GM18867 (cell line): ENCODE measurements around the gene DNLZ.

ENCODE experiments used
- ATAC-seq: cut with Tn5 transposase; IDR thresholded peaks from one replicate; pipeline ENCODE4 v1.9.1; 2021; ENCODE audit warnings: mild to moderate bottlenecking, moderate library complexity; ENCODE audit not compliant: unreplicated experiment

Gene DNLZ

DNA sequence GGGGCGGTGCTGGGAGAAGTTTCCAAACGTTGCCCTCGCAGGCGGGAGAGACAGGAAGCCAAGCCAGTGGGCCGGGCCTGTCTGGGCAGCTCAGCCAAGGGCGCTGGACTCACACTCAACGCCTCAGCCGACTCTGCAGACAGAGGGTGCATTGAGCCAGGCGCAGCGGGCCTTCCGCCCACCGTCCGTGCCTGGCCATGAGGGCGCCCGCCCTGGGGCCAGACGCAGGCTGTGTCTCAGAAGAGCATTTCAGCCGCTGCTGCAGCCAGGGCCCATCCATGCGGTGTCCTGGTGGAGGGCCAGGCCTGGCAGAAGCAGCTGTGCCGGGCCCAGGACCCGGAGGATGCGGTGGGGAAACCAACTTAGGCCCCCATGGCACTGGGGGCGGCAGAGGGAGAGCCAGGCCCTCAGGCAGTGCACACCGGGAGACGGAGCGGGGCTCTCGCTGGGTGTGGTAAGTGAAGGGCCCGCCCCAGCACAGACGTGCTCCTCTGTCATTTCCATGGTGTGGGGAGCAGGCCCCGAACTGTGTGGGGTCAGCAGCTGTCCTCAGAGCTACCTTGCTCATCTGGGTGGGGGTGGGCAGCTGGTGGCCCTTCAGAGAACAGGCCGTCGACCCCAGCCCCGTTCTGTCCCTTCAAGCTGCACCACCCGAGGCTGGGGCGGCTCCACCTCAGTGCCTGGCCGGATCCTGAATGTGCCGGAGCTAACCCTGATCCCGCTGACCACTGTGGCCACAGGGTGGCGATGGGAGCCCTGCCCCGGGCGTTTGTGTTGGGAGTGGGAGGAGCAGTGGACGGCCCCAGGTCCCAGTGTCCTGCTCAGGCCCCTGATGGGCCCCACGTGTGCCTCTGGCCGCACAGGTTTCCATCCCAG is 18.0 kb downstream of the DNLZ start:
- no peak for ATAC-seq

DNA sequence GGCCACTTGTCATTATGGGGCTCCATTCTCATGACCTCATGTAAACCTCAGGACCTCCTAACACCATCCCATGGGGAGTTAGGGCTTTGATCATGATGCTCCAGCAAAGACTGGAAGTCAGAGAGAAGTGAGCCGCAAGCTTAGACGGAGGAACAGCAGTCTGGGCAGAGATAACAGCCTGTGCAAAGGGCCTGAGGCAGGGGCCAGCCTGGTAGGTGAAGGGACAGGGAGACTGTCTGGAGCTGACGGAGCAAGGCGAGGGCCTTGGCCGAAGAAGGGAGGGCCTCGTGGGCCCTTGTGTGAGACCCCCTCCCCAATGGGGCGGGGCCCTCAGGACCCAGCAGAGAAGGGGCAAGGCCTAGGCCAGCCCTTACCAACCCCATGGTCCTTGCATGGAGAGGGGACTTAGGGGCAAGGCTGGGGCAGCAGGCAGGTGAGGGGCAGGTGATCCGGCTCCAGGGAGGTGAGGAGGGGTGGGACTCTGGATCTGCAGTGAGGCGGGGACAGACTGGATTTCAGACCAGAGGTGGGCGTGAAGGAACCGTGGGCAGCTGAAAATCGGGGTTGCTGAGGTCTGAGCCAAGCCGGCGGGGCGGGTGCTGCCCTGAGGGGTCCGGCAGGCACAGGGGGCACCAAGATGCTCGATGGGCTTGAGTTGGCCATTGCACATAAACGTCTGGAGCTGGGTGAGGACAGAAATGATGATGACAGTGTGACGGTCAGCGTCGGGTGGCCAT is 18.8 kb downstream of the DNLZ start:
- no peak for ATAC-seq

DNA sequence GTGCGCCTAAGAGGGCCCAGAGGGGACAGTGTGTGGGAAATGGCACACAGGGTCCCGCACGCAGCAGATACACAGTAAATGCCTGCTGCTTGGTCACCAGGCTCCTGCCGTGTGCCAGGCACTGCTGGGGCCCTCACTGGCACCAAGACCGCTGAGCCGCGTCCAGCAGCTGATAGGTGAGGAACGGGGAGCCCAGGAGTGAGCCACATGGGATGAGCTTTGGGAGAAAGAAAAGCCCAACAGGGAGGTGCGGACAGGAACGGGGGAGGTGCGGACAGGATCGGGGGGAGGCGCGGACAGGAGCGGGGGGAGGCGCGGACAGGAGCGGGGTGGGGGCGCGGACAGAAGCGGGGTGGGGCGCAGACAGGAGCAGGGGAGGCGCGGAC is 19.7 kb downstream of the DNLZ start:
- ATAC-seq = no peak

DNA sequence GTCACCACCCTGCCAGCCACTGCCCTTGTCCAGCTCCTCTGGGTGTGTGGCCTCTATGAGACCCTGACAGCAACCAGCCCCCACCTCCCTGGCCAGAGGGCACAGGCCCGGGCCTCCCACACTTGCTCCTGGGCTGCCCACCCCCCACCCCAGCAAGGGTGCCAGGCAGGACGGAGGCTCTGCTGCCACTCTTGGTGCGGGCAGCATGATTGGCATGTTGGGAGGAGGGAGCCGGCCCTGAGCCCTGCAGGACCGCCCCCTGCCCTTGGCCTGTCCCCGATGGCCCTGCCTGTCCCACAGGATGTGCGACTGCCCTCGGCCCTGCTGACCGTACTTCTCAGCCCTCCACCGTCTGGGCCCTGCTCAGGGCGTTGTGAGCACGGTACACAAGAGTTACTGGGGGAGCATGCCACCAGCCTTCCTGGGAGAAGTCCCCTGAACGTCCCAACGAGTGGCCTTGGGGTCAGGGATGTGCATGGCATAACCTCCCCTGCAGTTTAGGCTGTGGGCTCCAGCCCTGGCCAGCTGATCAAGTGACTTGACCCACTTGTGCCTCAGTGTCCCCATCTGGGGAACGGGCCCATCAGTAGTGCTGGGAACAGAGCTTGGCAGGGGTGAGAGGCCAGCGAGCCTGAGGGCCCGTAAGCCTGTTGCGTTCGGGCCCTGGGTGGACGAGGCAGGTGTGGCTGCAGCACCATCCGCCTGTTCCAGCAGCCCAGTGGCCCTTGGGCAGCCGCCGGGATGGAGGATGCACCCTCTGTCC is 20.2 kb downstream of the DNLZ start:
- ATAC-seq = no peak

DNA sequence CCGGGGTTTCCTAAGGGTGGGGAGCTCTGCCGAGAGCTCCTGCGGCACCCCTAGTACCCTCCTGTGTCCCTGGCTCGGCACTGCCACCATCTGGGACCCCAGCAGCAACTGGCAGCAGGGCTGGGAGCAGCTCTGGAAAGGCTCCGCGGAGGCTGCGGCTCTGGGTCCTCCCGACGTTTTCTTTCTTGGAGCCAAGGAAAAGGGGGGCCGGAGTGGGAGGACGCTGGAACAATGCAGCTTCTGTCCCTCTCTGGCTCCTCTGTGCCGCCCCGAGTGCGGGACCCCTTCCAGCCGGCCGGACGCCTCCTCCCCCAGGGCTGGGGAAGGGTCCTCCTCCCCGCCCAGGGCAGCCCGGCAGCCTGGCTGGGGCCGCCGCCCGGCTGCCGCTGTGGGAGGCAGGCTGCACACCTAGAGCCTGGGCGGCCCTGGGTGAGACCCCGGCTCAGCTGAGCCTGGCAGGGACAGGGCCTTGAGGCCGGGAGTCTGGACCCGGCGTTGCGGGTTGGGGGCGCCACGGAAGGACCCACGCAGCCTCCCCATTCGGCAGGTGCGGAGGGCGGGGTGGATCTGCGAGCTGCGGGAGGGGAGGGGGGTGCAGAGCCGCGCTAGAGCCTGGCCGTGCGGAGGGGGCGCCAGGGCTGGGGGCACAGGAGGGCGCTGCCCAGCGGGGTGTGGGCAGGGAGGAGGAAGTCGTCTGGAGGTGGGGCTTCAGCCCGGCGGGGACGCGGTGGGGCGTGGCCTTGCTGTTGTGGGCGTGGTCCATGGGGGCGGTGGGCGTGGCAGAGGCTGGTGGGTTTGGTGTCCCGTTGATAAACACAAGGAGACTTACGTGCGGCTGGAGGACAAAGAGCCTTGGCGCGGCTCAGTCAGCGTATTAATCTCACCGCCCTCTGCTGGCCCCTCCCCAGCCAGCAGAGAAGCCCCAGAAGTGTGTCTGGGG is 21.1 kb downstream of the DNLZ start:
- ATAC-seq = no peak

DNA sequence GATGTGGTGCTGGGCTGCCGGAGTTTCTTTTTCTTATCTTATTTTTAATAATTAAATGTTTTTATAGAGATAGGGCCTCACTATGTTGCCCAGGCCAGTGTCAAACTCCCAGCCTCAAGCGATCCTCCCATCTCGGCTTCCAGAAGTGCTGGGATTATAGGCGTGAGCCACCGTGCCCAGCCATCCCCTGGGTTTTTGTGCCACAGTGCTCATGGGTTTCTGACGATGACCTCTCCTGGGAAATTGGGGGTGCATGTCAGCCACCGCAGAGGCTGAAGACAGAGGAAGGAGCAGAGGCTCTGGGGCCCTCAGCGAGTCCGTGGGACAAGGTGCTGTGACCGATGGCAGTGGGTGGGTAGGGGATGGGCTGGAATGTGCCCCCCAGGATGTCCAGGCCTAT is 21.8 kb downstream of the DNLZ start:
- no peak for ATAC-seq

DNA sequence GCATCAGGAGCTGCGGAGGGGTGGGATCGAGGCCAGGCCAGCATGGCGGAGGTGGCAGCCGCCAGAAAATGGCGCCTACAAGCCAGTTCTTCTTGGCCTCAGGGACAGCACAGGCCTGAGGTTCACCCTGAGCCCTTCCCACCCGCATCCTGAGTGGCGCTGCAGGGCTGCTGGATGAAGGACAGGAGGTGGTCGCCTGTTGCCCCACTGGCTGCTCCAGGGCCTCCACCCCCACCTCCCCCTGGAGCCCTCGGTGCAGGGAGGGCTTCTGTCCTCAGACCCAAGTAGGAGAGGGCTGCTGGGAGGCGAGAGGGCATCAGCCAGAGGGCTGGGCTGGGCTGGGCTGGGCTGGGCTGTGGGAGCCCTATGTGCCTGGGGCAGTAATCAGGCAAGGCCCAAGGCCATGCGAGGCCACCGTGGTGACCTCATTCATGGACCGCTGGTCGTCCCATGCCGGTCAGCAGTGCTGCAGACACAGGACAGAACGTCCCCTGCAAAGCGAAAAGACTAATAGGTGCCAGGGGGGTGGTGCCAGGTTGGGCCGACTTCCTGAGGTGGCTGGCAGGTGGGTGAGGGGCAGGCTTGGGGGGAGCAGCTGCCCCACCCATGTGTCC is 22.4 kb downstream of the DNLZ start:
- ATAC-seq = no peak

DNA sequence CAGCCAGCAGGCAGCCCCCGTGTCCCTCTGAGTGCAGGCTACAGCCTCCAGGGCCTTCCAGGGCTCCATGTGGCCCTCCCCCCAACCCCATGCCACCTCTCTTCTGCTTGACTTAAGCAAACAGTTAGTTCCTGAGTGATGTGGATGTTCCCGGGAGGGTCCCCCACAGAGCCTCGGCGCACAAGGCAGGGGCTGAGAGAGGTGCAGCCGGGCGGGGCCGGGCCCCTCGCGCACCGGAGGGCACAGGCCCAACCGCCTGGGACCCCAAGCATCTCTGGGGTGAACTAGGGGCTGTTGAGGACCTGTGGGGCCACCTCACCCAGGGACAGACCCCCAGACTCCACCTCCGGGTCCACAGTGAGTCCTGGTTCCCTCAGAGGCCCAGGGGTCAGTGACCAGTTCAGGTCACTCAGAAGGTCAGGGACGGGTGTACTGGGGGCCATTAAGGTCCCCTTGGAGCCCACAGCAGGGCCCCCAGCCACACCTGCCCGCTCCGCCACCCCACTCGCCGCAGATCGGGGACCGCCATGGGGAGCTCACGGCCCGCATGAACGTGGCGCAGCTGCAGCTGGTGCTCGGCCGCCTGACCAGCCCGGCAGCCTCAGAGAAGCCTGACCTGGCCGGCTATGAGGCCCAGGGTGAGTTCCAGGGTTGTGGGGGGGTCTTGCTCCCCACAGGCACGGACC is 23.0 kb downstream of the DNLZ start:
- ATAC-seq = no peak

DNA sequence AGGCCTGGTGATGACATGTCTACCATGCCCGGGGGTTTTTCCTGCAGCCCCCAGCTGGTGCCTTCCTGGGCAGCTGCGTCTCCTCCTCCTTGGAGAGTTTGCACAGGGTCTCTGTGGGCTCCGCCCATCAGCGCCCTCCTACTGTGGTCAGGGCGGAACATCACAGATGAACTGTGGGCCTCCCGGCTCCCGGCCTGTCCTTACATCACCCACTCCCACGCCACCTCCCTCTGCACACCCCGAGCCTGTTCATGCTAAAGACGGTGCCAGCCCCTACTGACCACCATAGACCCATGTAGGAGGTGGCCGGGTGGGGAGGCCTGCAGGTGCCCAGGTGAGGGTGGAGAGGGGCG is 23.6 kb downstream of the DNLZ start:
- no peak for ATAC-seq

DNA sequence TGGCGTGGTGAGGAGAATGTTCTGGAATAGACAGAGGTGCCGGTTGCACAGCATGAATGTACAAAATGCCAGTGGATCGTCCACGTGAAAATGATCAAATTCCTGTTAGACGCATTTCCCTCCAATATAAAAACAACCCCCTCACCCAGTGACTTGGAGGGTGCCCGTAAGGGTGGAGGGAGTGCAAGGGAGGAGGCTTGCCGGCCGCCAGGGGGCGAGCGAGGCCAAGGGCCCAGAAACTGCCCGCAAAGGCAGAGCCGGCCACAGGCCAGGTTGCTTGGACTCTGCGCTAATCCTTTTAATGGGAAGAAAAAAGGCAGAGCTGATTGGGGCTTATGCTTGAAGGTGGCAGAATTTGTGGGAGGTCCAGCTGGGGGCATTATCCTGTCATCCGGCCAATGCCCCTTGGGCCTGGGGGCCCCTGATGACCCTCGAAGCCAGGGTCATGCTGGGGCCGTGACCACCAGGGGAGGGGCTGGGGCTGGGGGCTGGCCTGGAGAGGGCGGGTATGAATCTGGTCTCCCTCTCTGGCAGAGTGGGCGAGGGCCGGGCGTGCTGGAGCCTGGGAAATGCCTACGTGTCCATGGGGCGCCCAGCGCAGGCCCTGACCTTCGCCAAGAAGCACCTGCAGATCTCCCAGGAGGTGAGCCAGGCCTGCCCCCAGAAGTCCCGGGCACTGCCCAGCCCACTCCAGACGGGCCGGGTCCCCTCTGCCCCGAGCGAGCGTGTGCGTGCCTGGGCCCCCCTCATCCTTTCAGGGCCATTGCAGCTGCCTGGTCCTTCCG is 24.2 kb downstream of the DNLZ start:
- ATAC-seq = no peak

DNA sequence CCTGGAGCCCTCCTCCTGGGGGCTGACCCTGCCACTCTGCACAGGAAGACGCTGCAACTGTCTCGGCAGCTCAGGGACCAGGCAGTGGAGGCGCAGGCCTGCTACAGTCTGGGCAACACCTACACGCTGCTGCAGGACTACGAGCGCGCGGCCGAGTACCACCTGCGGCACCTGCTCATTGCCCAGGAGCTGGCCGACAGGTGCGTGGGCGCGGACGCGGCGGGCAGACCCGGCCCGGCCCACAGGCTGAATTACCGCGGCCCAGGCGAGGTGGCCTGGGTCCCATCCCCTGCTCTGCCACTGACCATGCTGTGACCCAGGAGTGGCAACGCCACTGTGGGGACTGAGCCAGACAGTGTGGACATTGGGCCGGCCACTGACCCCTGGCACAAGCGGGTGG is 25.0 kb downstream of the DNLZ start:
- ATAC-seq = no peak

DNA sequence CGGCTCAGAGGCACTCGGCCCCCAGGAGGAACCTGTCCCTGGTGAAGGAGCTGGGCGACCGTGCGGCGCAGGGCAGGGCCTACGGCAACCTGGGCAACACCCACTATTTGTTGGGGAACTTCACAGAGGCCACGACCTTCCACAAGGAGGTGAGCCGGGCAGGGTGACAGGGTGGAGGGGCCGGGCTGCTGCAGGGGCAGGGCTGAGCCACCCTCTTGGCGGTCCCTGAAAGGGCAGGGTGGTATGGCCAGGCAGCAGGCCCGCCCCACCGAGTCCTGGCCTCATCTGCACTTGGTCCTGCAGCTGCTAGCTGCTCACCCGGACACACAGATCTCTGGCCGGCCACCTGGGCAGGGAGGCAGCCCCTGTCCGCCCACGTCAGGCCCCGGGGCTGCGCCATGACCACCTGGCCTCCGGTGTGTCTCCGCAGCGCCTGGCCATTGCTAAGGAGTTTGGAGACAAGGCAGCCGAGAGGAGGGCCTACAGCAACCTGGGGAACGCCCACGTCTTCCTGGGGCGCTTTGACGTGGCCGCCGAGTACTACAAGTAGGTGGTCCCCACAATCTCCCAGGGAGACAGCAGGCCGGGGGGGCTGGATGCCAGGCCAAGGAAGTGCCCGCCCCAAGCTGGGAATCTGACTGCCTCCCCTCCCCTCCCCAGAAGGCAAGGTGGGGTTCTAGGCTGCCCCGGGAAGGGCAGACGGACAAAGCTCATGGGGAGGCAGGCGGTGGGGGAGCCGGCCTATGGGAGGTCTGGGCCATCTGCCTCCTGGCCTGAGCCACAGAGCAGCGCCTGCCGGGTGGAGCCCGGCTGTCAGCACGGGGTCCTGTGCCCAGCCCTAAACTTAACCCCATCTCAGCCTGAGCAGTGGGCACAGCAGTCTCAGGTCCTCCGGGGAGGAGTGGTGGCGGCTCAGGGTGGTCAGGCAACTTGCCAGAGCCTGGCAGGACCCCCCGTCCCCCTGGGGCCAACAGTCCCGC is 25.8 kb downstream of the DNLZ start:
- no peak for ATAC-seq

DNA sequence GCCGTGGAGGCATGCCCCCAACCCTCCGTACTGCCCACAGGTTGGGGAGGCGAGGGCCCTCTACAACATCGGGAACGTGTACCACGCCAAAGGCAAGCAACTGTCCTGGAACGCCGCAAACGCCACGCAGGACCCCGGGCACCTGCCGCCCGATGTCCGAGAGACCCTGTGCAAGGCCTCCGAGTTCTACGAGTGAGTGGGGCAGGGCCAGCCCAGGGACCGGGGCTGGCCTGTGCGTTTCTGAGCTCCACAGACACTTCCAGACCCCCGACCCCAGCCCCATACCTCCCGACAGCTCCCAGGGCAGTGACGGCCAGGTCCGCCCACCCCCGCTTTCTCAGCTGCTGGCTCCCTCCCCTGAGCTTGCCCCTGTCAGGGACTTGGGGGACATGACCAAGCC is 26.7 kb downstream of the DNLZ start:
- no peak for ATAC-seq

DNA sequence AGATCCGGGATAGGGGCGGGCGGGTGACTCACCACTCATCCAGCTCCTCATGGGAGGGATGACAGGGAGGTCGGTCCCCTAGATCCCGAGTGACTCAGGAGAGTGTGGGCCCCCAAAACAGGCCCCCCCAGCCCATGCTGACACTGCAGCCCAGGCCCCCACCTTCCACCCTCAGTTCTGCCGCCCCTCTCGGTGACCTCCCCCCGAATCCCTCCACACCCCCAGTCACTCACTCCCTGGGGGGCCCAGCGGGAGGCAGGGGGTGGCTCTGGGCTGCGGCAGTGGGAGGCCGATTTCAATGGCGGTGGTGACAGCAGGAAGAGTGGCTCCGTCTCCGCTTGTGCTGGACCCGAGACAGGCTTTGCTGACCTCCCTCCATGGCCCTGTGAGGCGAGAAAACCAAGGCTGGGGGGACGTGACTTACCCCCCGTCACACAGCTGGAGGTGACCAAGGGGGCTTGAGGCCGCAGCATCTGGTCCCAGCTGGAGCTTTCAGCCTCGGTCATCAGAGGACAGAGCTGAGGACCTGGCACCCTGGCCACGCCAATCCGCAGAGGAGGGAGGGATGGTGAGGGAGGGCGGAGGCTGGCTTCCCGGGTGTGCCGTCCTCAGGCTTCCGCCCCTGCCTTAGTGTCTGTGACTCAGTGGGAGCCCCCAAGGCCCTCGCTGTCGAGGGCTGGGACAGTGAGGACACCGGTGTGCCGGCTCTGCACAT is 27.2 kb downstream of the DNLZ start:
- ATAC-seq = no peak

DNA sequence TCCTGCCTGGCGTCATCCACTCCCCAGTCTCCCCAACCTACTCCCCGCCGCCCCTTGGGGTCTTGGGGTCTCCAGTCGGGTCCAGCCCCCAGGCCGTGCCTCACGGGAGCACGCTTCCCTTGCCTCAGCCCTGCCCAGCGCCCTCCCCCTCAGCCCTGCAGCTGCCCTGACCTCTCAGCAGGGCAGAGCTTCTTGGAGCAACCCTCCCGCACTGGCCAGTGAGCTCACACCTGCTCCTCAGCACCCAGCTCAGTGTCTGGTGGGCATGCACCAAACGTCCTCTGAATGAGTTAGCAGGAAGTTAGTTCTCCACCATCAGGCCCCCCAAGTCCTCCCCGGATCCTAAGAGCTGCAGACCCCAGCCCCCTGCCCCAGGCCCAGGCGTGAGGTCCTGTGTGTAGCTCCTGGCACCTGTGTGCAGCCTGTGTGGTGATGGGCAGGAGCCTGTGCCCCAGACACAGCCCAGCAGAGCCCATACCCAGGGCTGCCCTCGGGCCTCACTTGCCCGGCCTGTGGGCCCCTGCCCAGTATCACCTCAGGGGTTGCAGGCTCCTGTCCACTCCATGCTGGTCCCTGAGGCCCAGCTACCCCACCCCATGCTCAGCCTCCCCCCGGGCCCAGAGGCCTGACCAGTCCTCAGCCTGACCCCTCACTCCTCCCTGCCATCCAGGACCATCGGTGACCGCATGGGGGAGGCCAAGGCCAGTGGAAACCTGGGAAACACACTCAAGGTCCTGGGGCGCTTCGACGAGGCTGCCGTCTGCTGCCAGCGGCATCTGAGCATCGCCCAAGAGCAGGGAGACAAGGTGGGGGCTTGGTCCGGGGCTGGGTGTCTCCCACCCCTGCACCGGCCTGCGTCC is 28.0 kb downstream of the DNLZ start:
- ATAC-seq = no peak

DNA sequence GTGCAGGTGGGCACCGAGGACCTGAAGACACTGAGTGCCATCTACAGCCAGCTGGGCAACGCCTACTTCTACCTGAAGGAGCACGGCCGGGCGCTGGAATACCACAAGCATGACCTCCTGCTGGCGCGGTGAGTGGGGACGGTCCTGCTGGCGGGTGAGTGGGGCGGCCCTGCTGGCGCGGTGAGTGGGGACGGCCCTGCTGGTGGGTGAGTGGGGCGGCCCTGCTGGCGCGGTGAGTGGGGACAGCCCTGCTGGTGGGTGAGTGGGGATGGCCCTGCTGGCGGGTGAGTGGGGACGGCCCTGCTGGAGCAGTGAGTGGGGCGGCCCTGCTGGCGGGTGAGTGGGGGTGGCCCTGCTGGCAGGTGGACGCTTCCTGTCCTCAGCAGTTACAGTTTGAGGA is 29.0 kb downstream of the DNLZ start:
- no peak for ATAC-seq
